ENCODE data around the gene RPL31.
"Not testable (repeated sequence)": the region's sequence is repeated elsewhere in the genome, so short reads cannot be mapped to it uniquely, and the experiment has no call there.

The RPL31 gene

GRCh38 chr2:101022221-101022620, 20.1 kb downstream of the RPL31 start:
- in situ Hi-C loops (cut with HindIII; ENCODE audit: low sequenced_read_pairs) = no loop called here

GRCh38 chr2:101023327-101024107, 21.4 kb downstream of the RPL31 start:
- in situ Hi-C loops (cut with HindIII; ENCODE audit: low sequenced_read_pairs) = no loop called here

GRCh38 chr2:101025561-101025960, 23.5 kb downstream of the RPL31 start:
- in situ Hi-C loops (cut with HindIII; ENCODE audit: low sequenced_read_pairs) = loop anchor here (5.0 kb wide), 1 partner anchor 177 kb away; no protein-coding TSS in a partner anchor

GRCh38 chr2:101026253-101026701, 24.2 kb downstream of the RPL31 start:
- in situ Hi-C loops (cut with HindIII; ENCODE audit: low sequenced_read_pairs) = loop anchor here (5.0 kb wide), 1 partner anchor 176 kb away; no protein-coding TSS in a partner anchor

- in situ Hi-C loops (cut with HindIII; ENCODE audit: low sequenced_read_pairs) = loop anchor here (5.0 kb wide), 1 partner anchor 175 kb away; no protein-coding TSS in a partner anchor
Measured at GRCh38 chr2:101026923-101027469, 24.9 kb downstream of the RPL31 start.

GRCh38 chr2:101027852-101028251, 25.8 kb downstream of the RPL31 start:
- in situ Hi-C loops (cut with HindIII; ENCODE audit: low sequenced_read_pairs) = loop anchor here (5.0 kb wide), 1 partner anchor 174 kb away; no protein-coding TSS in a partner anchor

- in situ Hi-C loops (cut with HindIII; ENCODE audit: low sequenced_read_pairs) = no loop called here
Measured at GRCh38 chr2:101030866-101031554, 28.9 kb downstream of the RPL31 start.

GRCh38 chr2:101032084-101032776, 30.1 kb downstream of the RPL31 start:
- in situ Hi-C loops (cut with HindIII; ENCODE audit: low sequenced_read_pairs) = no loop called here

- in situ Hi-C loops (cut with HindIII; ENCODE audit: low sequenced_read_pairs) = no loop called here
Measured at GRCh38 chr2:101036562-101036961, 34.5 kb downstream of the RPL31 start.

- in situ Hi-C loops (cut with HindIII; ENCODE audit: low sequenced_read_pairs) = no loop called here
Measured at GRCh38 chr2:101037161-101037755, 35.2 kb downstream of the RPL31 start.

- in situ Hi-C loops (cut with HindIII; ENCODE audit: low sequenced_read_pairs) = no loop called here
Measured at GRCh38 chr2:101038455-101039255, 36.6 kb downstream of the RPL31 start.

GRCh38 chr2:101040072-101040471, 38.0 kb downstream of the RPL31 start:
- in situ Hi-C loops (cut with HindIII; ENCODE audit: low sequenced_read_pairs) = no loop called here

- in situ Hi-C loops (cut with HindIII; ENCODE audit: low sequenced_read_pairs) = no loop called here
Measured at GRCh38 chr2:101040761-101041160, 38.7 kb downstream of the RPL31 start.

GRCh38 chr2:101041413-101041812, 39.3 kb downstream of the RPL31 start:
- in situ Hi-C loops (cut with HindIII; ENCODE audit: low sequenced_read_pairs) = no loop called here

- in situ Hi-C loops (cut with HindIII; ENCODE audit: low sequenced_read_pairs) = no loop called here
Measured at GRCh38 chr2:101045330-101045729, 43.2 kb downstream of the RPL31 start.

- in situ Hi-C loops (cut with HindIII; ENCODE audit: low sequenced_read_pairs) = no loop called here
Measured at GRCh38 chr2:101047075-101047766, 45.1 kb downstream of the RPL31 start.

- in situ Hi-C loops (cut with HindIII; ENCODE audit: low sequenced_read_pairs) = no loop called here
Measured at GRCh38 chr2:101047774-101048173, 45.7 kb downstream of the RPL31 start.

GRCh38 chr2:101048756-101049155, 46.7 kb downstream of the RPL31 start:
- in situ Hi-C loops (cut with HindIII; ENCODE audit: low sequenced_read_pairs) = no loop called here

GRCh38 chr2:101050886-101051285, 48.8 kb downstream of the RPL31 start:
- in situ Hi-C loops (cut with HindIII; ENCODE audit: low sequenced_read_pairs) = not testable (repeated sequence)

All from endothelial cell of hepatic sinusoid (primary cell).